Gastrocnemius medialis (tissue), 4 donors: ENCODE results near the gene CPHXL. TPM values are rescaled to one million over a fixed set of nuclear protein-coding genes. Genes with fewer than 3 reads are reported as not detected.

ENCODE experiments used
- ATAC-seq, 2 donors: fragments of 150-250 bp; one replicate each; pipeline ENCODE4 v1.9.1; 2016
- DNase-seq, 2 donors: peaks; one replicate each; pipeline ENCODE4 v3.0.0-alpha.2; 2019
- H3K27ac ChIP-seq, 4 donors: fragments of 200-600 bp; sonication (generic); 1 replicate in 1 of 4; 2 replicates in 3 of 4; pipeline ENCODE4 v1.5.1; 2016 to 2018; ENCODE audit warnings: mild to moderate bottlenecking in 2 of 4, moderate library complexity in 1 of 4
- H3K27me3 ChIP-seq, 3 donors: fragments of 200-600 bp; sonication (generic) in 2 of 3; 1 replicate in 1 of 3; 2 replicates in 2 of 3; pipeline versions ENCODE4 v1.5.1 to v1.6.0; 2016 to 2019; ENCODE audit warnings: mild to moderate bottlenecking in 1 of 3, moderate library complexity in 1 of 3
- H3K36me3 ChIP-seq, 2 donors: fragments of 200-600 bp; sonication (generic) in 1 of 2; one replicate each; pipeline ENCODE4 v1.5.1; 2017 to 2018
- H3K4me1 ChIP-seq, 2 donors: fragments of 200-600 bp; sonication (generic) in 1 of 2; one replicate each; pipeline ENCODE4 v1.5.1; 2016 to 2017; ENCODE audit warnings: mild to moderate bottlenecking in 2 of 2
- H3K4me3 ChIP-seq, 4 donors: fragments of 200-600 bp; sonication (generic) in 3 of 4; 1 replicate in 1 of 4; 2 replicates in 3 of 4; pipeline ENCODE4 v1.5.1; 2016 to 2019; ENCODE audit warnings: mild to moderate bottlenecking in 2 of 4
- H3K9me3 ChIP-seq, 3 donors: fragments of 200-600 bp; sonication (generic) in 2 of 3; 1 replicate in 1 of 3; 2 replicates in 2 of 3; pipeline ENCODE4 v1.5.1; 2016 to 2019
- POLR2A ChIP-seq, 2 donors: fragments of 450-650 bp; IDR thresholded peaks; one replicate each; pipeline ENCODE4 v1.6.1; 2017; ENCODE audit warnings: antibody characterized with exemption in 2 of 2, mild to moderate bottlenecking in 2 of 2, moderate library complexity in 2 of 2
- in situ Hi-C, 4 donors: fragments of 200-750 bp; cut with MboI; loops; one replicate each; pipeline versions ENCODE4 v1.15.0 to v1.8.0; 2017; ENCODE audit warnings: low sequenced_read_pairs in 4 of 4
- intact Hi-C: fragments of 100-400 bp; cut with DNase I; formaldehyde crosslinking; loops from one replicate; pipeline ENCODE4 v1.15.1; 2023; ENCODE audit warnings: low total_unique reads
- total RNA-seq, 4 donors: library from RNA; depleted of rRNA; stranded (reverse); fragments of >200 nt; gene quantifications; one replicate each; pipeline versions ENCODE4 v1.1.0 to v1.2.3, GENCODE V29; 2016
- TF ChIP-seq, protein P1 (sequence below), 5 experiments: fragments of 450-650 bp in 3 of 5; fragments of 200-600 bp in 2 of 5; sonication (generic) in 2 of 5; IDR thresholded peaks in 4 of 5; conservative IDR thresholded peaks in 1 of 5; 1 replicate in 4 of 5; 2 replicates in 1 of 5; pipeline ENCODE4 v1.5.1; 2016 to 2019; ENCODE audit warnings: antibody characterized with exemption in 5 of 5, mild to moderate bottlenecking in 3 of 5, moderate library complexity in 3 of 5

Gene CPHXL
- total RNA-seq, result not detected

DNA sequence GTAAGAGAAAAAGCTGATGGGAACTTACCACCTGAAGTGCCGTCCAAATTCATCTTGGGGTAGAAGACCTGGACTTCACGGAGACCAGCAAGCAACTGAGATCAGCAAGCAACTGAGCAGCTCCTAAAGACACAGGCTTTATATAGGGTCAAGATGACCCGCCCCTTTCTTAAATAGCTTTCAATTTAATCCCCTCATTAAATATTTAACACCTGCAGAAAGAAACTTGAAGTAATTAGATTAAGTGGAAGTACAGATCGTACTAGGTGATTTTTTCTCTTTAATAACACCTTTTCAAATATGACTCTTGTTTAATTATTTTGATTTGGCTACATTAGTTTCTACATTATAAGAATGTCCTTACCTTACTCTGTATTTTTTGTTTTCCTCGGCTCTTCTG, at the start of gene CPHXL:
Gene CPHXL (minus strand): TSS at position 101 of the 400 bp plus-strand sequence. CDS start 48 bp downstream, at position 53.
- in situ Hi-C loops, result no loop called here
- intact Hi-C loops, result no loop called here
- Histone ChIP-seq H3K4me3 (no peak within 1 kb of the TSS), H3K4me1 (no peaks in the 10 kb centered on the region), H3K36me3 (no peaks in the 10 kb centered on the region), H3K27ac (no peak within 1 kb of the TSS), H3K27me3 (no peaks in the 10 kb centered on the region), H3K9me3 (no peaks in the 10 kb centered on the region)
- TF ChIP-seq, protein P1, sequence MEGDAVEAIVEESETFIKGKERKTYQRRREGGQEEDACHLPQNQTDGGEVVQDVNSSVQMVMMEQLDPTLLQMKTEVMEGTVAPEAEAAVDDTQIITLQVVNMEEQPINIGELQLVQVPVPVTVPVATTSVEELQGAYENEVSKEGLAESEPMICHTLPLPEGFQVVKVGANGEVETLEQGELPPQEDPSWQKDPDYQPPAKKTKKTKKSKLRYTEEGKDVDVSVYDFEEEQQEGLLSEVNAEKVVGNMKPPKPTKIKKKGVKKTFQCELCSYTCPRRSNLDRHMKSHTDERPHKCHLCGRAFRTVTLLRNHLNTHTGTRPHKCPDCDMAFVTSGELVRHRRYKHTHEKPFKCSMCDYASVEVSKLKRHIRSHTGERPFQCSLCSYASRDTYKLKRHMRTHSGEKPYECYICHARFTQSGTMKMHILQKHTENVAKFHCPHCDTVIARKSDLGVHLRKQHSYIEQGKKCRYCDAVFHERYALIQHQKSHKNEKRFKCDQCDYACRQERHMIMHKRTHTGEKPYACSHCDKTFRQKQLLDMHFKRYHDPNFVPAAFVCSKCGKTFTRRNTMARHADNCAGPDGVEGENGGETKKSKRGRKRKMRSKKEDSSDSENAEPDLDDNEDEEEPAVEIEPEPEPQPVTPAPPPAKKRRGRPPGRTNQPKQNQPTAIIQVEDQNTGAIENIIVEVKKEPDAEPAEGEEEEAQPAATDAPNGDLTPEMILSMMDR (IDR thresholded peaks at IDR 0.05 in 4 of 5, conservative IDR thresholded peaks at IDR 0.05 in 1 of 5), result no peak
- no peak for TF ChIP-seq POLR2A (IDR thresholded peaks at IDR 0.05)
- no peak for DNase-seq
- ATAC-seq, result no peak

DNA sequence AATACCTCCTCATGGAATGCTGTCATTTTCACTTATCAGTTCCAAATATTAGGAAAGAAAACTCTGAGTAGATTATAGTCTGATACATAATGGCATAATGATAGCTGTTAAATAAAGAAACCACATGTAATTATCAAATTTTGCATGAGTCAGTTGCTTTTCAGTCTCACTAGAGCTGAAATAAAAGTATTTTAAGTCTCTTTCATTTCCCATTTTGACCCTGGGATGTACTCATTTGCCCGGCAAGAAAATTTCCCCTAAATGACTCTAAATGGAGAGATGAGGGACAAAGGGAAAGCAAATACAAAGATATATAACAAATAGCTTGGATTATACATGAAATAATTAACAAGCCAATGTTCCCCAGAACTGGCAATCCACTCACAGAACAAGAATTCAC, 47.9 kb upstream of the CPHXL start:
- no peak overlapping the region for H3K4me3 ChIP-seq
- no peaks in the 10 kb centered on the region for H3K27me3 ChIP-seq
- no peaks in the 10 kb centered on the region for H3K9me3 ChIP-seq
- H3K36me3 ChIP-seq, result no peaks in the 10 kb centered on the region
- TF ChIP-seq POLR2A (IDR thresholded peaks at IDR 0.05), result no peak
- TF ChIP-seq, protein P1 (IDR thresholded peaks at IDR 0.05 in 4 of 5, conservative IDR thresholded peaks at IDR 0.05 in 1 of 5), result no peak
- no peak for ATAC-seq
- no peak overlapping the region for H3K27ac ChIP-seq
- intact Hi-C loops, result no loop called here
- H3K4me1 ChIP-seq, result no peaks in the 10 kb centered on the region
- in situ Hi-C loops, result loop anchor here in 2 of 4 donors (25.0 kb wide), 2 partner anchors 562 to 587 kb away; partner anchors contain the start of genes CTRB1 (in 1 of the 2) and CTRB2 (in 1 of the 2)
- DNase-seq, result no peak

DNA sequence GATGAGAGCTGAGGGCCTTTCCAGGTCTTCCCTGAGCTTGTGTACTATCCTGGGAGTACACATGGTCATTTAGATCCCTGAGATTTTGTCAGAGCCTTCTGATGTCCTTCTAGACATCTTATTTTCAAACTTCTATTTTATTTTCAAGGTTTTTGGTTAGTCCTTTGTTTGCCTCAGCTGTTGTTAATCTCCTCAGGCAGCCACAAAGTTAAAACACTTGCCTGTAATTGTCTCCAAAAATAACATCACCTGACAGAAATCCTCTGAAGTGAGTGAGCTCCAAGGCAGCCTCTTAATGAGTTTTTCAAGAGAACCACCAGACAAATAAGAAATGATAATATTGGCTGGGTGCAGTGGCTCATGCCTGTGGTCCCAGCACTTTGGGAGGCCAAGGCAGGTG, 43.8 kb upstream of the CPHXL start:
- H3K4me3 ChIP-seq, result no peak overlapping the region
- no peak for ATAC-seq
- in situ Hi-C loops (loop anchor here in 2 of 4 donors (25.0 kb wide), 2 partner anchors 558 to 583 kb away; partner anchors contain the start of genes CTRB1 (in 1 of the 2) and CTRB2 (in 1 of the 2)), intact Hi-C loops (no loop called here)
- H3K27me3 ChIP-seq, result no peaks in the 10 kb centered on the region
- DNase-seq, result no peak
- TF ChIP-seq, protein P1 (IDR thresholded peaks at IDR 0.05 in 4 of 5, conservative IDR thresholded peaks at IDR 0.05 in 1 of 5), result no peak
- no peak for TF ChIP-seq POLR2A (IDR thresholded peaks at IDR 0.05)
- no peaks in the 10 kb centered on the region for H3K36me3 ChIP-seq
- H3K9me3 ChIP-seq, result no peaks in the 10 kb centered on the region
- no peaks in the 10 kb centered on the region for H3K4me1 ChIP-seq
- H3K27ac ChIP-seq, result no peak overlapping the region

DNA sequence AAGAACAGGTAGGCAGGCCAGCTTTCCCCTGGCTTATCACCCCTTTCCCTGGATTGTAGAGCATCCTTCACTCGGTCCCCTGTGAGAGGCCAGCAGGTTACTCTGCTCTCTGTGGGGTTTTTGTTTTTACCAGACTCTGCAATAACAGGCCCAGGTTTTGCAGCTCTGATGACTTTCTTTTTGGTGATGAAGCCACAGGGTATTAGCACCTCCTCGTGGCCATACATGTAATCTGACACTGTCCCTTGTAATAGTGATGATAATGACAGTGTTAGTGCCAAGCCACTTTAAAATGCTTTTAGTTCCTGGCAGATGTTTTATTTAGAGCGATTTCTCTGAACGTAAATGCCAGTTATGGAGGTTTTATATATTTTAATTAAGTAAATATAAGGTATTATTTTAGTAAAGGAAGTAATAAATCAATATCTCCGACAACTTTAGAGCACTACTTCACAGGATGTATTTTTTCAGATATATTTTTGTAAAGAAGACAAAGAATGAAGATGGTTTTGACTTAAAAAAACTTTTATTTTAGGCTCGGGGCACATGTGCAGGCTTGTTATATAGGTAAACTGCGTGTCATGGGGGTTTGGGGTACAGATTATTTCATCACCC, 38.0 kb upstream of the CPHXL start:
- no peaks in the 10 kb centered on the region for H3K9me3 ChIP-seq
- intact Hi-C loops, result loop anchor here (5.0 kb wide), 1 partner anchor 292 kb away; no protein-coding TSS in a partner anchor
- no peaks in the 10 kb centered on the region for H3K4me1 ChIP-seq
- H3K36me3 ChIP-seq, result no peaks in the 10 kb centered on the region
- no peak for TF ChIP-seq POLR2A (IDR thresholded peaks at IDR 0.05)
- TF ChIP-seq, protein P1 (IDR thresholded peaks at IDR 0.05 in 4 of 5, conservative IDR thresholded peaks at IDR 0.05 in 1 of 5), result peak in 4 of 5 experiments; percentile 24 to 58 (median 48)
- H3K4me3 ChIP-seq, result no peak overlapping the region
- H3K27ac ChIP-seq, result no peak overlapping the region
- ATAC-seq, result peak; percentile 50 to 71
- no peaks in the 10 kb centered on the region for H3K27me3 ChIP-seq
- DNase-seq, result no peak
- in situ Hi-C loops, result loop anchor here in 3 of 4 donors (5.0 to 25.0 kb wide), 4 partner anchors 289 to 577 kb away; partner anchors contain the start of genes CTRB1 (in 1 of the 3) and CTRB2 (in 1 of the 3)
